HG03159 (cell line): ENCODE data around the gene SAMD11.

Experiments
- ATAC-seq: cut with Tn5 transposase; IDR thresholded peaks from one replicate; pipeline ENCODE4 v1.9.1; 2021; ENCODE audit warnings: mild to moderate bottlenecking, moderate library complexity; ENCODE audit not compliant: unreplicated experiment

Gene SAMD11

DNA sequence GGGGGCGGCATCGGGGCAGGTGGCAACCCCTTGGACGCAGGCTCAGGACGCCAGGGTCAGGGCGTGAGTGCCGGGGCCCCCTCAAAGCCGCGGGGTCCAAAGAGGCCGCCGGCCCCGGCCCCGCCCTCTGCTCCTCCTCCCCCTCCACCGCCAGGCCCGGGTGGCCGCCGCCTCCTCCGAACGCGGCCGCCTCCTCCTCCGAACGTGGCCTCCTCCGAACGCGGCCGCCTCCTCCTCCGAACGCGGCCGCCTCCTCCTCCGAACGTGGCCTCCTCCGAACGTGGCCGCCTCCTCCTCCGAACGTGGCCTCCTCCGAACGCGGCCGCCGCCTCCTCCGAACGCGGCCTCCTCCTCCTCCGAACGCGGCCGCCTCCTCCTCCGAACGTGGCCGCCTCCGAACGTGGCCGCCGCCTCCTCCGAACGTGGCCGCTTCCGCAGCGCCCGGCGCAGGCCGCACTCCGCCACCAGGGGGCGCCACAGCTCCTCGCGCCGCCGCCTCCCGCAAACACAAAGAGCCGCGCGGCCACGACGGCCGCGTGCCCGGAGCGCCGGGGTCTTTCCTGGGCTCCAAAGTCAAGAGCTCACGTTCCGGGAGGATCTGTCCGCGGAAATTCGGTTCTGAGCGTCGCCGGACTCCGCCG lies 19.3 kb upstream of the SAMD11 start:
- ATAC-seq = no peak

DNA sequence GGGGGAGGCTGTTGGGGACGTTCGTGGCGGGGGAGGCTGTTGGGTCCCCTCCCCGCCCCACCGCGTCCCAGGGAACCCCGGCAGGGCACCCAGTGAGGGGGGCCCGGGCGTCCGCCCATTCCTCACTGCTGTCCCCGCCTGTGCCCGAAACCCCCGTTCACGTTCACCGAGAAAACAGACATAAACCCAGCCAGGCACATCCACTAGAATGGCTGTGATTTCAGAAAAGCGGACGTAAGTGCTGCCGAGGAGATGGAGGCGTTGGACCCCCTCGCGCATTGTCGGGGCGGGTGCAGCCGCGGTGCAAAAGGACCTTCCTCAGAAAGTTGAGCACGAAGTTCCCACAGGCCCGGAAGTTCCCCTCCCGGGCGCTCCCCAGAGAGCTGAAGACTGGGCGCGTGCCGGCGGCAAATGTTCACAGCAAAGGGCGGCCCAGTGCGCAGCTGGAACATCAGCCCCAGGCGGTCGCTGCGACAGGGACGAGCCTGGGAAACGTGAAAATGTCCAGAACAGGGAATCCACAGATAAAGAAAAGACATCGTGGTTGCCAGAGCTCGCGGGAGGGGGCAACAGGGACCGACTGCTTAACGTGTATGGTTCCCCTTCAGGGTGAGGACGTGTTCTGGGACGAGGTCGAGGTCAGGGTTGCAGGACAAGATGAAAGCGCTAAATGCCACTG lies 18.5 kb upstream of the SAMD11 start:
- ATAC-seq = no peak

DNA sequence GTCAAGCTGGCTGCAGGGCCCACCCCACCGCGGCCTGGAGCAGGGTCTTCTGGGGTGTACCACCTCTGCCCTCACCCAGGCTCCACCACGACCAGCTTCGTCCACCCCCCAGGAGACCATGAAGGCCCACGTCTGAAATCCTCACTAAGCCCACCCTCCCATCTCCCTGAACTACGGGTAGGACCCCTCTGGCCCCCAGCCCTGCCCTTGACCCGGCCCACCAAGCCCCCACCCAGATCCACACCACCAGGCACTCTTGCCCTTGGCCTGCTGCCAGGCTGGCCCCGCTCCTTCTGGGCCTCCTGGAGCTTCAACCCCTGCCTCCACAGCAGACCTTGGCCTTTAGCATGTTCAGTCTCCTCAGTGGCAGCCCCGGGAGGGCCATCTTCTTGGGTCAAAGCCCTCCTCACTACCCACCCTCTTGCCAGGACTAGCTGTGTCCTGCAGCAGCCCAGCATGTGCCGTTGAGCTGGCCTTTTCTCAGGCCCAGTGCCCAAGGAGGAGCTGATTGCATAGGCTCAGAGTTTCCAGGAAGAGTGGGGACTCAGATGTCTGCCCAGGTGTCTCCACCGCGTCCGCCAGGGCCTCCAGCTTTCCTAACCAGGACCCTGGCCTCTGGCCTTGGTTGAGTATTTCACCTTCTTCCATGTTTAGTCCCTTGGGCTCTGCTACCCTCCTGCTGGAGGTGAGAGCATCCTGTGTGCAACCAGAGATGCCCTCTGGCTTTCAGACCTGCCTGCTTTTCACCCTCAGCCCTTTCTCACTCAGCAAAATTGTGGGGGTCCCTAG lies 17.7 kb upstream of the SAMD11 start:
- no peak for ATAC-seq

DNA sequence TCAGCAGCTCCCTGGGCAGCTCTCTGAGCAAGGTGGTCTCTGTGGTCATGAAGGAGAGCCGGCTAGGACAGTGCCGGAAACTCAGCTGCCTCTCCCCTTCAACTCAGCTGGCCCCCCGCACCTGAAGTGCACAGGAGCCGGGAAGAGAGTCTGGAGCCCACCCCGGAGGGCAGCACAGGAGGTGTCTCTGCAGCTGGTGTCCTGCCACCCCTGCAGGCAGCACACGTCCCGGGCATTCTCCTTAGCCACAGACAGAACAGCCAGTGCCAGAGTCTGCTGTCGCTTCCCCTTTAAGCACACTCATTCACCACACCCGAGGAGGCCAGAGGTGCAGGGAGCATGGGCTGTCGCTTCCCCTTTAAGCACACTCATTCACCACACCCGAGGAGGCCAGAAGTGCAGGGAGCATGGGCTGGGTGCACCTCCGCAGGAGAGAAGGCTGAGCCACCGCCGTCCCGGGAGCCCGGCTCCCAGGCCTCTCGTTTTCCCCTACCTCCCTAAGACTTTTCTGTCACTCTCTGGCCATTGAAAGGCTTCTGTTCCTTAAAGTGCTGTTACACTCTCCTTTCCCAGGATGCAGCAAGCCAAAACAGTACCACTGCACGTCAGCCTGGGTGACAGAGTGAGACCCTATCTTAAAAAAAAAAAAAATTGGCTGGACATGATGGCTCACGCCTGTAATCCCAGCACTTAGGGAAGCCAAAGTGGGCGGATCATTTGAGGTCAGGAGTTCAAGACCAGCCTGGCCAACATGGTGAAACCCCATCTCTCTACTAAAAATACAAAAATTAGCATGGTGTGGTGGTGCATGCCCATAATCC lies 16.9 kb upstream of the SAMD11 start:
- ATAC-seq = no peak

DNA sequence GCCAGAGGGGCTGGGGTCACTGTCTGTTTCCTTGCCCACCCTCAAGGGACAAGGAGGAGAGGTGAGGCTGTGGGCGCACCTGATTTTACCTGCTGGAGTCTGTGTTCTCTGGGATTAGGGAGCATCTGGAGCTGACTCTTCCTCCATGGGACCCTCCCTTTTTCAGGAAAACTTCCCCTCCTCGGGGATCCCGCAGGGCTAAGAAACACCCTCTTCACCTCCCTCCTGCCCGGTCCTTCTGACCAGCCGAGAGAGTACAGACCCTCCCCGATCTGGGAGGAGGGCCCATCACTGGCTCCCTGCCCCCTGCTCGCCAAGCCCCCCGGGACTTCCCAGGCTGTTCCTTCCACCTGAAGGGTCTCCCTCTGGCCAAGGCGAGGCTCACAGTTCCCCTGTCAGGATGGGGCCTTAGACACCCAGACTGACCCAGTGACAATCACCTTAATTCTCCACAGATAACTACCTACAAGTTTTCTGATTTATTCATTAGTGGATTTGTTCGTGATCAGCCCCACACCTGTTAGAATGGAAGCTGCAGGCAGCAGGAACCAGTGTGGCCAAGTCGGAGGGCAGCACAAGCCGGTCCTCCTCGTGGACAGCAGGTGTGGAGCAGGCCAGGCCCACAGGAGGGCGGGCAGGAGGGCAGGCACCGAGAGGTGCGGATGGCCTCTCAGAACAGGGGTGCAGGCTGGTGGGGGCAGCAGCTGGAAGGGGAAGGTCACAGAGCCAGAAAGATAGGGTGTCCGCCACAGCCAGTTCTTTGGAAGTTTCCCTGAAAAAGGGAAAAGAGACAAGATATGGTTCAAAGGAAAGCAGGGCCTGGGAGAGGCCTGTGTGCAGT lies 15.9 kb upstream of the SAMD11 start:
- ATAC-seq = no peak

DNA sequence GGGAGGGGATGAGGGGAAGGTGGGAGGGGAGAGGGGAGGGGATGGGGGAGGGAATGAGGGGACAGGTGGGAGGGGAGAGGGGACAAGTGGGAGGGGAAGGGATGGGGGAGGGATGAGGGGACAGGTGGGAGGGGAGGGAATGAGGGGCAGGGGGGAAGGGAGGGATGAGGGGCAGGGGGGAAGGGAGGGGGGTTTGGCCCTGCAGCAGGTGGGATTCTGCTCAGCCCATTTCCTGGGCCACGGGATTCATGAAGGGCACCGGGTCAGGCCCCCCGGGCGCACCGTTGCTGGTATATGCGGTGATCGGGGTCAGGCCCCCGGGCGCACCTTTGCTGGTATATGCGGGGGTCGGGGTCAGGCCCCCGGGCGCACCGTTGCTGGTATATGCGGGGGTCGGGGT lies 15.1 kb upstream of the SAMD11 start:
- no peak for ATAC-seq

DNA sequence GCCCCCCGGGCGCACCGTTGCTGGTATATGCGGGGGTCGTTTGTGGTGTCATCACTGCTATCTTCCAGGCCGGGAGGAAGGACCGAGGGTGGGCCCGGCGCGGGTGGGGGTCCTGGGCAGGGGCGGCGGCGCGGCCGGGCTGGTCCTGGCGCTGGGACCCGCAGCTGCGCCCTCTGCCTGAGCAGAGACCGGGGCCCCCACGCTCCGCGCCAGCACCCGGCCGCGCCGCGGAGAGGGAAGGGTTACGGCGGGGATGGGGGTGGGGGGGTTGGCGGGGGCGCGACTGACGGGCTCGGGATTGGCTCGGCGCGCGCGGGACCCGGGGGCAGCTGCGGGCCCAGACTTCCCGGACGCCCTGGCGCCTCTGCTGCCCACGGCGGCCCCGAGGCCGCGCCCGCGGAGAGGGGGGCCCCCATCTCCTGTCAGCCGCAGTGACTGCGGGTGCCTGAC lies 13.8 kb upstream of the SAMD11 start:
- no peak for ATAC-seq

DNA sequence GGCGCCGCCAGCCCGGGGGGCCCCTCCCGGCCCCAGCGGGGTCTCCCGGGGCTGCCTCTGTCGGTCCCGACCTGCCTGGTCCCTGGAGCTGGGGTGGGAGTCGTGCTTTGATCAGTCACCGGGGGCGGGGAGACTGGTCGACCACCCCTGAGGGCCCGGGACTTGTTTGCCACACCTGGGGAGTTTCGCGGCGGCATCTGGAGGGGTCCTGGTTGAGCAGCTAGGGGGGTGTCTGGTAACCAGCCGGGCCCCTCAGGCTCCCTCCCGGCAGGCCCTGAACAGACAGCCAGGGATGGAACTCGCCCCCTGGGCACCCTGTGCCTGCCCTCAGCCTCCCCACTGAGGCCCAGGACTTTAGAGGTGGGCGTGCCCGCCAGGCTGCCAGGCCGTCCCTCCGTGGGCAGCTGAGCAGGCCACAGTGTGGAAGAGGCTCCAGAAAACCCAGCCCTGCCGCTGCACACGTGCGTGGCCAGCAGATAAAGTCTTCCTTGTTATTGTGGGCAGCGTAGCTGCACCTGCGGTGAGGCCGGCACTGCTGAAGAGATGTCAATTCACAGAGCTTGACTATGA lies 13.3 kb upstream of the SAMD11 start:
- ATAC-seq = no peak

DNA sequence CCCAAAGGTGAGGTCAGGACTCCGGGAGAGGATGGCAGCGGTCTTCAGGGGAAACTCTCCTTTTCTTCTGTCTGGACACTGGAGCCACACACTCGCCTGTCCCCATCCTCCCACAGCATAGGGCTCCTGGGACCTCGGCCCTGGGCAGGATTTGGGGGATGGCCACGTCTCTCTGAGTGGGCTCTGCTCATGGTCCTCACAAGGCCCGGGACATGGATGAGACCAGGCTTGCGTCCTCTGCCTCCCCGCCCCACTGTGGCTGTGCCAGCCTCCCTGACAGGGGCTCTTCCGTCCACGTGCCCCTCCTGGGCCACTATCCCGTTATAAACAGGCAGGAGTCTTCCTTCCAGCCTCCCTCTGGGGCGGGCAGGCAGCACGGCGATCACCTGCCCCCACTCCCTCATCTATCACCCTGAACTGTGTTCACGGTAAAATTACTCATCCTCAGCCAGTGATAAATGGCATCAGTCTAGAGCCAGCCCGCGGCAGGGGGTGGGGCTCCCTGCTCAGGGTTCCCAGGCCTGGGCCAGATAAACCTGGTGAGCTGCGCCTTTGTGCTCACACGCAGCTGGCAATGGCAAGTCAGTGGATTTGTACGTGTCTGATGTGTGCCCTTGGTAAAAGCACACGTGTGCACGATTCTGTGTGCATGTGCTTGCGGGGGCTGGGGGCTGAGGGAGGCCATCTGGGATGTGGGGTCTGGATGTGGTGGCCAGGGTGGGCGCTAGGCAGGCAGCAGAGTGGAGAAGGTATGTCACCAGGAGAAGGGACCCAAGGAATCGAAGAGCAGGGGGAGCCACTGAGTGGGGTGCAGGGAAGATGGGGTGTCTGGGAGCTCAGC lies 12.6 kb upstream of the SAMD11 start:
- ATAC-seq = no peak

DNA sequence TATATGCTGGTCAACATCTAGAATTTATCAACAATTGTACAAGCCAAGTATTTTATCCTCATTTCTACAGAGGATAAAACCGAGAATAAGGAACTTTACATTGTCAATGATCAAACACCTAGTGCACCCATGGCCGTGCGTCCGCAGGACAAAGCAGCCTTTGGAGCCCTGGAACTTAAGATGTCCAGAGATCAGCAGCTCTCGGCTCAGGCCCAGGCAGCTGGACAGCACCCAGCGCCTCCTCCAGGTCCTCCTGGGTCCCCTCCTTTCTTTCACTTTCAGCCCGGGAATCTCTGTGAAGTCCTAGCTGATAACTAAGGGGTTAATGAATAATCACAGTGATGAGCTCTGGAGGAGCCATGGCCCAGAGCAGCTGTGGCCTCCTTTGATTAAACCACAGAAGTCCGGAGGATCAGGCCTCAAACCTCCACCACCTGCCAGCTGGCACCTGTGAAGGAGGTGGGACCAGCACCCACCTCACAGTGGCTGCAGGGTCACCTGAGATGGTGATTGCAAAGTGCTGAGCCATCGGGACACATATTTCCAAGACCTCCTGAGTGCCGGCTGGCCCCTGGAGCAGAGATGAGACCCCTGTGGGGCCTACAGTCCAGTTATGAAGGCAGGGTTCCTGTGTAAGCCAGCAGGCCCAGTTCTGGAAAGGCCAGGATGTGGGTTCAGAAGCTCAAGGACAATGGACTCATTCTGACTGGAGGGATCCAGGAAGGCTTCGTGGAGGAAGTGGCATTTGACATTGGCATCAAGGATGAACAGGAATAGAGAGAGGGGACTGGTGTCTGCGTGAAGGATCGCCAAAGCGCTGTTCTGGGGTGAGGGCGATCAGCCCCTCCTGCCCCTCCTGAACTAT lies 11.6 kb upstream of the SAMD11 start:
- no peak for ATAC-seq

DNA sequence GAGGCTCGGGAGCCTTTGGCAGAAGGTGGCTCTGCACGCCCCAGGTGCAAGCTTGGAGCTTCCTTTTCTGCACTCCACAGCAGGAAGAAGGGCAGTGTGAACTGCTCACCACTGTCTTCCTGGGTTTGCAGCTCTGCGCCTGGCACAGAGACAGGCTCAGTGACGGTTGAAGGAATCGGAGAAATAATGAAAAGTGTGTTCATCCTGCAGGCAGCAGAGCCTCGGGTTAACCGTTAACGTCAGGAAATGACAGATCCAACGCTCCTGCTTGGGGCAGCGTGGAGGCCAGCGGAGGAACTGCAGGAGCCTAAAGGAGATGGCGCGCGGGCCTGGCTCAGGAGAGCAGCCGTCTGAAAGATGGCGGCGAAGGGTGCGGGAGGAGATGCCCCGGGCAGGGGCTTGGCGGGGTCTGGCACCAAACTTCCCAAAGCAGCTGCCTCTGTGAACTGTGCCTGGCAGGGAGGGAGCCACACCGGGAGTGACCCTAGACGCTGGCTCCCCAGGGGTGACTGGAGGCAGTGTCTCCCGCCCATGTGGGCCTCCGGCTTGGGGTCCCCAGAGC lies 10.9 kb upstream of the SAMD11 start:
- ATAC-seq = no peak

DNA sequence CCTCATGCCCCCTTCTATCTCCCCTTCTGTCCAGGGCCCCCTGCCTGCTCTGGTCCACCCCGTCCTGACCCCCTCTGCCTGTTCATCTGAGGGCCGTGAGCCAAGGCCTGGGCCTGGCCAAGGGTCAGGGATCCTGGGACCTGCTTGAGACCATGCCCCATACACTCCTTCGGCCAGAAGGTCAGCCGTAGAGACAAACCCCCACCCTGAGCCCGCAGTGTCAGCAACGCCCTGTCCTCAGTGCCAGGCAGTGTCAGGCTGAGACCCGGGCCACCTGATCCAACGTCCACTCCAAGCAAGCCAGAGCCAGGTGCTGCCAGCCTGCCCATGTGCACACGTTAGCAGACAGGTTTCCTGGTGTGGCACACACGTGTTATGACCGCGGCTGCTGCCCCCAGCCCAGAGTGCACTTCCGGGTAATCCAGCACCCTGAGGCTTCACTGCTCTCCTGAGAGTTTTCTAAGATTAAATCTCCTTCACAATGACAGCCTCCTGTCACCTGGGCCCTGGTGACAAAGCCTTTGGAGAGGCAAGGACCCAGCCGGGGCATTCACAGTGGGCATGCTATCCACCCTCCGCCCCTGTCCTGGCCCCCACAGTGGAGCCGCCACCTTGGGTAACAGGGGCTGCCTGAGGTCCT lies 10.1 kb upstream of the SAMD11 start:
- ATAC-seq = no peak

DNA sequence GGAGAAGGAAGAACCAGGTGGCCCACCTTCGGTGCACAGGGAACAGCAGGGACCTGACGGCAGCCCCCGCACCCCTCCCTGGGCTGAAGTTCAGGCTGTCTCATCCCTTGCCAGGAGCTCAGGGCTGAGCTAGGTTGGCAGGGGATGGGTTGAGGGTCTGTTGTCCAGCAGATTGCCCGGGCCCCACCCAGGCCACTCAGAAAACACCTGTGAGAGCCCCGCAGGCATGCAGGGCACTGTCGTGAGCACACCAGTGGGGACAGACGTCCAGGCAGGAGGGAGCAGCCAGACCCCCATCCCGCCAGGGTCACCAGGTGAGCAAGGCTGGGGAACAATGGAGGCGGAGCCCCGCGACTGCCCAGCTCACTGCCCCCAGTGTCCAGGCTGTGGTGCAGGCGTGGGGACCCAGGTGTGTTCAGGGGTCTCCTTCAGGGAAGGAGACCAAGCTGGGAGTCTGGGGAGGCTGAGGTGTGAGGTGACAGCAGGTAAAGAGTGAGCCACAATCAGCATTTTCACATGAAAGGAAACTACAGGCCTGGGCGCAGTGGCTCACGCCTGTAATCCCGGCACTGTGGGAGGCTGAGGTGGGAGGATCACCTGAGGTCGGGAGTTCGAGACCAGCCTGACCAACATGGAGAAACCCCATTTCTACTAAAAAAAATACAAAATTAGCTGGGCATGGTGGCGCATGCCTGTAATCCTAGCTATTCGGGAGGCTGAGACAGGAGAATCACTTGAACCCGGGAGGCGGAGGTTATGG lies 9.4 kb upstream of the SAMD11 start:
- no peak for ATAC-seq

DNA sequence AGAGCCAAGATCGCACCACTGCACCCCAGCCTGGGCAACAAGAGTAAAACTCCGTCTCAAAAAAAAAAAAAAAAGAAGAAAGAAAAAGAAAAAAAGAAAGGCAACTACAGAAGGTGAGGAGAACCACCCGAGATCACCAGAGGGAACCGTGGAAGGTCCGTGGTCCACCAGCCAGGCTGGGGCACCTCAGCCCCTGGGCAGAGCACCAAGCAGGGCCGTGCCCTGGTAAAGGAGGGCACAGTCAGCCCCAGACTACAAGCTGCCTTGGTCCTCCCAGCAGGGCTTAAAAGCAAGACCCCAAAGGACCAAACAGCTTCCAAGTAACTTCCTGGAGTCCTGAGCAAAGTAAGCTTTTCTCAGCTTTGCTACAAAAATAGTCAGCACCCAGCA lies 8.8 kb upstream of the SAMD11 start:
- no peak for ATAC-seq

DNA sequence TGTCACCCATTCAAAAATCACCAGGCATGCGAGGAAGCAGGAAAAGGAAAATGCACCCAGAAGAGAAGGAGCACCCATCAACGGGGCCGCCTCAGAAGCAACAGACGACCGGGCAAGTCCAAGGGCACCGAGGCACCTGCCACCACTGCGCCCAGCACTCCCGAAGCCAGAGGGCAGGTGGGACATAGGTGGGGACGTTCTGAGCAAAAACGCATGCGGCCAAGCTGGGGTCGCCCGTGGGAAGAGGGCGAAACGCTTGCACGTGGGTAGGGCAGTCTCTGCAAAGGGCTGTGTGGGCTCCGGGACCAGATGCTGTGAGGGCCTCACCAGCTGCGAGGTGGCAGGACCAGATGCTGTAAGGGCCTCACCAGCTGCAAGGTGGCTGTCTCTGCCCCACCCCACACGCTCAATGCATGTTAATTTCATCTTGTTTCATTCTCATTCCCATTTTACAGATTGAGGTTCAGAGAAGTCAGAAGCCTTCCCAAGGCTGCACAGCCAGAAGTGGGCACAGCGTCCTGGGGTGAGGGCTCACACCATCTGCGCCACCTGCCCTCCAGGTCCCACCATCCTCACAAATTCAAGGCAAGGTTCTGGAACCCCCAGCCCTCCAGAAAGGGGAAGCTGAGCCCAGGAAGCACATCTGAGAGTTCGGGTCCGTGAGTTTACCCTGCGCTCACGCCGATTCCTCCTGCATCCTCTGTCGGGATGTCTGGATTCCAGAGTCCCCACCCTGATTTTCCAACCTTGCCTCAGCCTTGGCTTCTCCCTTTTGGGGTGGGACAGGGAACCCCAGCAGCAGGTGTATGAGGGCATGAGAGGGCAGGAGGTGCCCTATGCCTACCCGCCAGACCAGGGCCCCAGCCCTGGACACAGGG lies 8.2 kb upstream of the SAMD11 start:
- no peak for ATAC-seq
